ENCODE data around the gene RAB40B. TPM values are rescaled to one million over a fixed set of nuclear protein-coding genes. Genes with fewer than 3 reads are reported as not detected.

RAB40B gene
- total and polyA plus RNA-seq, 2 of the 13 experiments (the other 11 are each of a cell fraction or from before 2014, with no cell fraction given), result 6.2 to 6.5 TPM

DNA sequence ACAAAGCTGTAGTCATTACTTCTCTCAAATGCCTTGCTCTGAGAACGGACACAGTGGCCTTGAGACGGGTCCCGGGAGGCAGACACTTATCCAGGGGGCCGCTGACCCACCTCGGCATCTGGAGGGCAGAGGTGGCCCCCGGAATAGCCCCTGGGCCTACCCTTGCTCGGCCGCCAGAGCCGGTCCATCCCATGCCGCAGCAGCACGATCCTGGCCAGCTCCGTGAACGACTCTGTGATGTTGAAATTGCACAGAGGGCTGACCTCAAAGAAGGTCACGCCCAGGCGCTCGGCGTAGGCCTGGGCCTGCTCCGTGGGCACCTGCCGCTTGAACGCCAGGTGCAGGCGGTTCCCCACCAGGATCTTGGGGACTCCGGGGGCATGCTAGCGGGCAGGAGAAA, 40.2 kb downstream of the RAB40B start:
- BruUV-seq (replicated peaks), result no TSS peak
- WGBS (ENCODE audit: low lambda C conversion rate), result 91% methylated on average over 20 of the region's 23 CpGs
- Histone ChIP-seq H3K4me2 (ENCODE audit: low read depth, low read length) (no peak overlapping the region), H3K4me1 (ENCODE audit: insufficient read depth, low read length) (peaks cover 28% of the 10 kb centered on the region), H3K9me3 (ENCODE audit: low read length) (no peaks in the 10 kb centered on the region), H3K36me3 (replicated peaks in 1 of 2; ENCODE audit: control insufficient read depth in 1 of 2, insufficient read depth in 2 of 2, low read length in 2 of 2) (no peaks in the 10 kb centered on the region), H3K4me3 (replicated peaks in 1 of 3; ENCODE audit: insufficient read depth in 1 of 3, low read depth in 2 of 3, low read length in 3 of 3) (no peak overlapping the region), H2AFZ (ENCODE audit: low read length) (no peak overlapping the region), H3K9ac (ENCODE audit: insufficient read depth, low read depth, low read length) (no peak overlapping the region), H3K27ac (ENCODE audit: extremely low read length, insufficient read depth, low read length) (no peak overlapping the region), H3K27me3 (ENCODE audit: control insufficient read depth in 1 of 2, insufficient read depth in 2 of 2, low read length in 2 of 2) (no peaks in the 10 kb centered on the region), H3K79me2 (ENCODE audit: insufficient read depth, low read length) (no peaks in the 10 kb centered on the region), H4K20me1 (ENCODE audit: insufficient read depth, low read length) (no peaks in the 10 kb centered on the region)
- intact Hi-C loops (cut with micrococcal nuclease; ENCODE audit: unreplicated experiment), result no loop called here
- CTCF ChIA-PET (ENCODE audit: low intra/inter-chr PET ratio, low total read pairs), result no interaction called here
- DNase-seq (ENCODE audit: low spot score) (no peak), ATAC-seq (no peak), FAIRE-seq (no peak)
- in situ Hi-C loops (cut with HindIII; ENCODE audit: extremely low pct_ligation_motif_present, low pct_unique_long_range_greater_than_20kb), result no loop called here
- POLR2A ChIA-PET, result no interaction called here
- TF ChIP-seq, protein P1, sequence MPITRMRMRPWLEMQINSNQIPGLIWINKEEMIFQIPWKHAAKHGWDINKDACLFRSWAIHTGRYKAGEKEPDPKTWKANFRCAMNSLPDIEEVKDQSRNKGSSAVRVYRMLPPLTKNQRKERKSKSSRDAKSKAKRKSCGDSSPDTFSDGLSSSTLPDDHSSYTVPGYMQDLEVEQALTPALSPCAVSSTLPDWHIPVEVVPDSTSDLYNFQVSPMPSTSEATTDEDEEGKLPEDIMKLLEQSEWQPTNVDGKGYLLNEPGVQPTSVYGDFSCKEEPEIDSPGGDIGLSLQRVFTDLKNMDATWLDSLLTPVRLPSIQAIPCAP (CRISPR knock-in tag; IDR thresholded peaks at IDR 0.05; ENCODE audit: low read depth), result no peak
- TF ChIP-seq ZBTB33 (CRISPR knock-in tag; IDR thresholded peaks at IDR 0.05), result 0 out of 2 replicates have a peak, but pooled peaks have one; percentile 8
- TF ChIP-seq, protein P2, sequence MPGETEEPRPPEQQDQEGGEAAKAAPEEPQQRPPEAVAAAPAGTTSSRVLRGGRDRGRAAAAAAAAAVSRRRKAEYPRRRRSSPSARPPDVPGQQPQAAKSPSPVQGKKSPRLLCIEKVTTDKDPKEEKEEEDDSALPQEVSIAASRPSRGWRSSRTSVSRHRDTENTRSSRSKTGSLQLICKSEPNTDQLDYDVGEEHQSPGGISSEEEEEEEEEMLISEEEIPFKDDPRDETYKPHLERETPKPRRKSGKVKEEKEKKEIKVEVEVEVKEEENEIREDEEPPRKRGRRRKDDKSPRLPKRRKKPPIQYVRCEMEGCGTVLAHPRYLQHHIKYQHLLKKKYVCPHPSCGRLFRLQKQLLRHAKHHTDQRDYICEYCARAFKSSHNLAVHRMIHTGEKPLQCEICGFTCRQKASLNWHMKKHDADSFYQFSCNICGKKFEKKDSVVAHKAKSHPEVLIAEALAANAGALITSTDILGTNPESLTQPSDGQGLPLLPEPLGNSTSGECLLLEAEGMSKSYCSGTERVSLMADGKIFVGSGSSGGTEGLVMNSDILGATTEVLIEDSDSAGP (CRISPR knock-in tag; IDR thresholded peaks at IDR 0.05; ENCODE audit: borderline replicate concordance), result peak; percentile 14; the same call in 1 of the 2 replicates
